ENCODE measurements around the gene IRX2.

DNA sequence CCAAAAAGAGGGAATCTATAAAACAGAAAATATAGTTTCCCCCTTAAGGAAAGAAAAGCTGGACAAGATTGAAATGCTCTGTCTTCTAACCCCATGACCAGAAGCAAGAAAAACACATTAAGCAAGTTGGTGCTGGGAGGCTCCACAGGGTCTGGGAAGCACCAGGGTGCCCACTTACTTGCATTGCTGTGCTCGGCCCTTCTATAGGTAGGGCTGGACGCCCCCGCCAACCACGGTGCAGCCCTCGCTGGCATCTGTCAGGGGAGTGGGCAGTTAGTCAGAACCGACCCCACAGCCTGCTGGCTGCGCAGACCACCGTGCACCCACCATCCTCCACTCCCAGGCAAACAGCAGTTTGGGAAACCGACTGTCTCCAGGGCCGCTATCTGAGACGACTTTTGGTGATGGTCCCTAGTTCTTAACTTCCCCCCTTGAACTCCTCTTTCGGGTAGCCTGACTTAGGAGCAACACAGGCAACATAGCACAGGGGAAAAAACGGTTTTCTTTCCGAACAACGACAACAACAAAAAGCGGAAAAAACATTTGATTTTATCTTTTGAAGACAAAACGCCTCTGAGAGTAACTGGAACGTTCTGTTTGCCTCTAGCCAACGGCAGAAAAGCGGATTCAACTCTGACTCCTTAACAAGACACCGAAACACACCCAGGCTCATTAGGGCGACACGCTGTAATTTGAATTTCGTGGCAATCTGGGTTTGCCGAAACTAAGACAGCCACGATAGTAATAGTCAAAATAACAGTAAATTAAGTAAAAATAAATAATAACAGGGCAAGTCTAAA lies 3.9 kb downstream of the IRX2 start:
- TF ChIP-seq, protein P1, sequence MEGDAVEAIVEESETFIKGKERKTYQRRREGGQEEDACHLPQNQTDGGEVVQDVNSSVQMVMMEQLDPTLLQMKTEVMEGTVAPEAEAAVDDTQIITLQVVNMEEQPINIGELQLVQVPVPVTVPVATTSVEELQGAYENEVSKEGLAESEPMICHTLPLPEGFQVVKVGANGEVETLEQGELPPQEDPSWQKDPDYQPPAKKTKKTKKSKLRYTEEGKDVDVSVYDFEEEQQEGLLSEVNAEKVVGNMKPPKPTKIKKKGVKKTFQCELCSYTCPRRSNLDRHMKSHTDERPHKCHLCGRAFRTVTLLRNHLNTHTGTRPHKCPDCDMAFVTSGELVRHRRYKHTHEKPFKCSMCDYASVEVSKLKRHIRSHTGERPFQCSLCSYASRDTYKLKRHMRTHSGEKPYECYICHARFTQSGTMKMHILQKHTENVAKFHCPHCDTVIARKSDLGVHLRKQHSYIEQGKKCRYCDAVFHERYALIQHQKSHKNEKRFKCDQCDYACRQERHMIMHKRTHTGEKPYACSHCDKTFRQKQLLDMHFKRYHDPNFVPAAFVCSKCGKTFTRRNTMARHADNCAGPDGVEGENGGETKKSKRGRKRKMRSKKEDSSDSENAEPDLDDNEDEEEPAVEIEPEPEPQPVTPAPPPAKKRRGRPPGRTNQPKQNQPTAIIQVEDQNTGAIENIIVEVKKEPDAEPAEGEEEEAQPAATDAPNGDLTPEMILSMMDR (IDR thresholded peaks at IDR 0.05; ENCODE audit: insufficient read depth, low read depth, low read length) = no peak
- TF ChIP-seq EZH2 (IDR thresholded peaks at IDR 0.05; ENCODE audit: insufficient read depth, low read length) = no peak

All from astrocyte (in vitro differentiated cells and primary cell).